T follicular helper cell (primary cell): ENCODE results near the gene CNOT6L.
"Not testable (repeated sequence)": the region's sequence is repeated elsewhere in the genome, so short reads cannot be mapped to it uniquely, and the experiment has no call there.

ENCODE experiments used
- DNase-seq: peaks from one replicate; pipeline ENCODE4 v3.0.0-alpha.2; 2020; ENCODE audit warnings: low read depth
- total RNA-seq, 2 experiments: gene quantifications; one replicate each; lab custom pipeline; 2026; lab: John Stamatoyannopoulos, UW

CNOT6L gene
- total RNA-seq: 119 to 312 reads per million in 2 experiments

DNA sequence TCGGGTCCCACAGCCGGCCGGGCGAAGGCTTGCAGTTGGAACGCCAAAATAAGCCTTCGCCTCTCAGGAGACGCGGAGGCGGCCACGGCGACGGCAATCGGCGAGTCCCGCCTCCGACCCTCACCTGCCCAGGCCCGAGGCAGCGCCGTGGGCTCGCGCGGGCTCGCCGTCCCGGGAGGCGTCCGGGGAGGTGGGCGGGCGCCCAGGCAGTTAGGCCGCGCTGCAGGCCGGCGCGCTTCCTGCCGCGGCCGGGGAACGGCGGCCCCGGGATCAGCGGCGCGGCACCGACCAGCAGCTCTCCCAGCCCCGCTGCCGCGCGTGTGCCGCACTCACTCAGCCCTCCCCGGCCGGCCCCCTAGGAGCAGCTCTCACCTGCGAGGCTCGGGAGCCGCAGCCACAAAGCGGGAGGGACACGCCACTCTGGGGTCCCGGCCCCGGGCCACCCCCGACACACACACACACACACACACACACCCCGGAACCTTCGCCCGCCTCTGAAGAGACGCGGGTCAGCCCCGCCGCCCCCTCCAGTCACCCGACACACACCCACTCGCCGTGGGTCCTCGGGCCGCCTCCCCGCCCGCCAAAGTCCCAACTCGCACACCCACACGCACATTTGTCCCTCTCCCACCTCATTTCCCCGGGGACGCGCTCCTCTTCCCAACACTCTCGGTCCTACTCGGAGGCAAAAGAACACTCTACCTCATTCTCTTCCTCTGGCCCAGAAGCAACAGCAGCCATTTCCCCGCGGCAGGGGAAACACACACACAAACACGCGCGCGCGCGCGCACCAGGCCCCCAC lies at the start of gene CNOT6L:
CNOT6L (minus strand) TSS at position 767 of the 802 bp plus-strand sequence; CDS start at position 707, 60 bp downstream.
- DNase-seq: peak; percentile 35

DNA sequence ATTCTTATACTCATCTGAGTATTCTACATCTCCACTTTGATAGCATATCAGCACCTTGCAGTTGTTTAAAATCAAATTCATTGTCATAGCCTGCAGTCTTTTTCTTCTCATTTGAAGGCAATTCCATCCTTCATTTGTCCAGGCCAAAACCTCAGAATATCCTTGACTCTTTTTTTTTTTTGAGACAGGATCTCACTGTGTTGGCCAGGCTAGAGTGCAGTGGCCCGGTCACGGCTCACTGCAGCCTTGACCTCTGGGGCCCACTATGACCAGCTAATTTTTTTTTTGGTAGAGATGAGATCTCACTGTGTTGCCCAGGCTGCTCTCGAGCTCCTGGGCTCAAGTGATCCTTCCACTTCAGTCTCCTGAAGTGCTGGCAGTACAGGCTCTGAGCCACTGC lies 46.1 kb upstream of the CNOT6L start:
- DNase-seq: no peak

DNA sequence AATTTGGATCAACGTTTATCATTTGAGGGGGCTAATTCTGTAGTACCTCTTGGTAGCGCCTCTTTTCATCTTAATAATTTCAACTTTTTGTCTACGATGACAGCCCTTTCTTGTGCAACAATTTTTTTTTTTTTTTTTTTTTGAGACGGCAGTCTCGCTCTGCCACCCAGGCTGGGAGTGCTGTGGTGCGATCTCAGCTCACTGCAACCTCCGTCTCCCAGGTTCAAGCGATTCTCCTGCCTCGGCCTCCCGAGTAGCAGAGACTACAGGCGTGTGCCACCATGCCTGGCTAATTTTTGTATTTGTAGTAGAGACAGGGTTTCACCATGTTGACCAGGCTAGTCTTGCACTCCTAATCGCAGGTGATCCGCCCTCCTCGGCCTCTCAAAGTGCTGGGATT lies 44.2 kb upstream of the CNOT6L start:
- not testable (repeated sequence) for DNase-seq

GRCh38 chr4:77862478-77863216 lies 43.5 kb upstream of the CNOT6L start, which contains the start of gene MRPL1:
Gene MRPL1, plus strand, starts transcription at chr4:77862830. Its CDS starts 19 bp downstream, at chr4:77862849.
- DNase-seq: peak; percentile 83

- no peak for DNase-seq
Observed at GRCh38 chr4:77861495-77861894, 42.3 kb upstream of the CNOT6L start.

DNA sequence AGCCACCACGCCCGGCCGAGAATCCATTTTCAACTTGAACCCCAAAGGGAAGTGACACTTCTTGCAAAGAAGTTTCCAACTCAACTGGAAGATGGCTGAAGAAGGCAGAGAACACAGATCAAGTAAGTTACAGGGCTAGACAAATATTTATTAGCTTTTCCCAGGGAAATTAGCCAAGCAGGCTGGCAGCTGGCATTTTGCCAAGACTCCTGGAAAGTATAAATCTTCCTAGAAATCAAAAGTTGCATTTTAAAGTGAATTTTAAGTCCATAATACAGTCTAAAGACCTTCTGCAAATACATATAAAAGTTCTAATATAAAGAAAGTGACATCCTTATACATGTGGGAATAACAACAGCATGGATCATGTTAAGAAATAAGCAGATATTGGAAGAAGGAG lies 40.1 kb upstream of the CNOT6L start:
- DNase-seq: no peak

DNA sequence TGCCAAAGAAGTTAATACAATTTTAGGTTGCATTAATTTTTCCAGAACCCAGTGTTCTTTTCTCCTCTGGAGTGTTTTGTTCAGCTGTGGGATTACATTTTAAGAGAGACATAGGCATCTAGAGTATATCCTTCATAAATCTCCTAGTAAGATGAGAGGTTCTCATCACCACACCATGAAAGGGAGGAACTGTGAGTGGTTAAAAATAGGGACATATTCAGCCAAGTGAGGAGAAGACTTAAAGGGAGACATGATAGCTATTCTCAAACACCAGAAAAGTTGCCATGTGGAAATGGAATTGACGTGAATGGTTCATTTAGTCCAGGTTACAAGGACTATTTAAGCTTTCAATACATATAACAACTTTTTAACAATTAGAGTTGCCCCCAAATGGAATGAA lies 37.0 kb upstream of the CNOT6L start:
- no peak for DNase-seq

DNA sequence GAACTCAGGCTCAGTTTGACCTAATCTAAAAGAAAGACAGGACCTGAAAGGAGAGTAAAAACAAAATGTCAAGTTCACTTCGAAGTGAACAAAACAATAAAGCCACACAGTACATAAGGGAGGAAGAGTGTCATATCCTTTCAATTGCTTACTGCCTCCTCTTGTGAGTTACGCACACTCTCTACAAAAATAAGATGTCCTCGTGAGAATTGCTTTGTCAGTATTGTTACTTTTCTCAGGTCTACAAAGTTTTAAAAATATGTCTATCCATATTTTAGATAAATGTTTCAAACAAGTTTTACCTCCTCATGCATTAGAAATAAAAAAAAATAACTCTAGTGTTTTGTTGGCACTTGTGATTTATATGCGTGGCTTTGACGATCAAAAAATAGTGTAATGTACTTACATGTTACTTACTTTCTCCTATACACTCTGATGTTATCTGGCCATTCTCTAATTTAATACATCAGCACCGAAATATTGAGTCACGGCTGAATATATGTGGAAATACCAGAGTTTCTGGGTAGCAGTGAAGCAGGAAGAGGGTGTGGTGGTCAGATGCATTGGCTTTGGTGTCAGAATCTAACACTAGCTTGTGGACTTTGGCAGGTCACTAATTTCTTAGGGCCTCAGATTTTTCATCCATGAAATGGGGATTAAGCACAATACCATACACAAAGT lies 35.4 kb upstream of the CNOT6L start:
- no peak for DNase-seq

DNA sequence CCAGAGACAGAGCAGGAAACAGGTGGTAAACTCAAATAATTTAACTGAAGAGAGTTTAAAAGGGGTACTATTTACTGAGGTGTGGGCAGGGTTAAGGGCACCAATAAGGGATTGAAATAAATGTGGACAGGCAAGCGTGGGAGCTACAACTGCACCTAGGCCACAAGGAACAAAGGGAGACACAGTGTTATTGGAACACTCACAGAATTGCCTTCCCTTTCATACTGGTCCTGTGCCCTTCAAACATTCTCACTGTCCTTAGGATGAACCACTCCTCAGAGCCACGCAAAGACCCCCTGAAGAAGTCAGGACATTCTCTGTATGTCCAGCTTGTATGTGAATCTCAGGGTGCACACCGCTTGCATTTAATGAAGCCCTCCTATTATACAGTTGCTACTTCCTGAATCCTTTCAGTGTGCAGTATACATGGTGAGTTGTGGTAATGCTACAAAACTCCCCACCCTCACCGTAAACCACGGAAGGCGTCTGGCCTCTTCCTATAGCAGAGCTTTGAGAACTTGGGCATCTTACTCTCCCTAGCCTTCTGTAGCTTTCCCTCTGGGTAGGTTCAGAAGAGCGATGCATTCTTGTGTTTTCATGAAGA lies 33.8 kb upstream of the CNOT6L start:
- DNase-seq: peak; percentile 56

DNA sequence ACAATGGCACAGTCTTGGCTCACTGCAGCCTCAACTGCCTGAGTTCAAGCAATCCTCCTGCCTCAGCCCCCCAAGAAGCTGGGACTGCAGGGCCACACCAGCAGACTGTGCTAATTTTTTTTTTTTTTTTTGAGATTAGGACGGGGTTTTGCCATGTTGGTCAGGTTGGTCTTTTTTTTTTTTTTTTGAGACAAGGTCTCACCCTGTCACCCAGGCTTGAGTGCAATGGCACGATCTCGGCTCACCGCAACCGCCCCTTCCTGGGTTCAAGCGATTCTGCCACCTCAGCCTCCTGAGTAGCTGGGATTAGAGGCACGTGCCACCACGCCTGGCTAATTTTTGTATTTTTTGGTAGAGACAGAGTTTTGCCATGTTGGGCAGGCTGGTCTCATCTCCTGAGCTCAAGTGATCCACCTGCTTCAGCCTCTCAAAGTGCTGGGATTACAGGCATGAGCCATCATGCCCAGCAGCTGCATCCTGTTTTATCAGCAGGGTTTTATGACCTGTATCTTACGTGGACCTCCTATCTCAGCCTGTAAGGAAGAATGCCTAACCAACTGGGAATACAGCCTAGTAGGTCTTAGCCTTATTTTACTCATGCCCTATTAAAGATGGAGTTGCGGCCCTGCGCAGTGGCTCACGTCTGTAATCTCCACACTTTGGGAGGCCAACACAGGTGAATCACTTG lies 30.3 kb upstream of the CNOT6L start:
- no peak for DNase-seq

DNA sequence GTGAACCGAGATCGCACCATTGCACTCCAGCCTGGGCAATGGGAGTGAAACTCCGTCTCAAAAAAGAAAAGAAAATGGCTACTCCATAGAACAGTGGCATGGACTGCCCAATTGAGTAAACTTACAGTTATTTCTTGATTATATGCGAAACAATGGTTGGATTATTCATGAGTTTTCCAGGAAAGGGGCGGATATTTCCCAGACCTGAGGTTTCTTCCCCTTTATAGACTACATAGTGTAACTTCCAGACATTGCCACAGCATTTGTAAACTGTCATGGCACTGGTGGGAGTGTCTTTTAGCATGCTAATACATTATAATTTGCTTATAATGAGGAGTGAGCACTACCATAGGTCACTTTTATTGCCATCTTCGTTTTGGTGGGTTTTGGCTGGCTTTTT lies 29.3 kb upstream of the CNOT6L start:
- DNase-seq: no peak

DNA sequence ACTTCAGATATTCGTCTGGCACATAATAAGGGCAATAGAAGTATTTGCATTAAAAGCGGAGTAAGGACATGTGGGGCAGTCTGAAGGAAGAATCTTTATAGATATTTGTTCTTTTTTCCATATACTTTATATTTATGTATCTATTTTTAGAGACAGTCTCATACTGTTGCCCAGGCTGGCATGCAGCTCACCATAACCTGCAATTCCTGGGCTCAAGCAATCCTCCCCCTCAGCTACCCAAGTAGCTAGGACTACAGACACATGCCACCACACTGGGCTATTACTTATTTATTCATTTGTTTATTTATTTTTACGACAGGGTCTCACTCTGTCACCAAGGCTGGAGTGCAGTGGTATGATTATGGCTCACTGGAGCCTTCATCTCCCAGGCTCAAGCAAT lies 26.8 kb upstream of the CNOT6L start:
- DNase-seq: no peak

- DNase-seq: no peak
Observed at GRCh38 chr4:77845400-77845799, 26.2 kb upstream of the CNOT6L start.

GRCh38 chr4:77844363-77844762 lies 25.2 kb upstream of the CNOT6L start:
- DNase-seq: no peak

- DNase-seq: no peak
Observed at GRCh38 chr4:77843628-77844027, 24.5 kb upstream of the CNOT6L start.

GRCh38 chr4:77834403-77834802 lies 15.2 kb upstream of the CNOT6L start:
- no peak for DNase-seq

DNA sequence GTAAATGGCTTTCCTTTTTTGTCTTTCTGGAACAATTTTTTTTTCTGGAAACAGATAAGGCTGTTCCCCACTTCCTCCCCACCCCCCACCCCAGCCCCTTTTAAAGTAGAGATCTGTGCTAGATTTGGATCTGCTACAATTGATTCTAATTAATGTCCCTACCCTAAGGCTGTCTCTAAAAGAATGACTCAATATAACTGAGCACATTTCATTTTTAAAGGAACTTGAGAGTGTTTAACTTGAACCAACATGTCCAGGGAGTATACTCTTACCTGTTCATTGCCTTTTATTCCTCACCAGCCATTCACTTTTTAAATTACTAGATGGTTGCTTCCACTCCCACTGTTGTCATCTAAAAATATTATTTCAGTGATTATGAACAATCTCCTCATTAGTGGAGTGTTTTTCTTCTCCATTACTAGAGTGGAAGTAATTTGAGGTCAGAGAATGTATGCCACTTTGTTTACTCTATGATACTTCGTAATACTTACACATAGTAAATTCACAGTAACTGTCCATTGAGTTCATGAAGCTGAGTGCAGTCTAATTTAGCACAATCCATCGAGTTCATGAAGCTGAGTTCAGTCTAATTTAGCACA lies 14.1 kb upstream of the CNOT6L start:
- DNase-seq: no peak

GRCh38 chr4:77827343-77827742 lies 8.2 kb upstream of the CNOT6L start:
- no peak for DNase-seq

GRCh38 chr4:77826275-77826674 lies 7.1 kb upstream of the CNOT6L start:
- no peak for DNase-seq

DNA sequence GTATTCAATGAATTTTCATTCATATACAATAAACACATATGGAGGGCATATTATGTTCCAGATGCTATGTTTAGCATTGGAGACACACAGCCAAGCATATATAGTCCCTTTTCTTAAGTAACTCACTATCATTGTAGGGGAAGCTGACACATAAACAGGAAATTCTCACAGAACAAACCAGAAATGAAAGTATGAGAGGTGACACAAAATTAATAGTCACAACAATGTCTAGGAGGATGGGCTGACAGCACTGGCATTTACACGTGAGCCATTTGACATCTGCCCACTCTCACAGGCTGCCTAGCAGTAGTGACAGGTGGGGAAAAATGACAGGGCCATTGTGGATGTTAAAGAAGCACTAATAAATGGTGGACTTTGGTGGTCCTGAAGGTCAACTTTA lies 2.6 kb upstream of the CNOT6L start:
- DNase-seq: peak; percentile 37
